Measurements from ENCODE around the gene MAG. TPM values are rescaled to one million over a fixed set of nuclear protein-coding genes. Genes with fewer than 3 reads are reported as not detected.

Gene MAG
- total and polyA plus RNA-seq, 2 of the 13 experiments (the other 11 are each of a cell fraction or from before 2014, with no cell fraction given): 0.20 to 1.3 TPM

GRCh38 chr19:35254341-35255297, 37.3 kb upstream of the MAG start:
- ChIA-PET POLR2A (interaction anchor here (1.9 kb wide), 1 partner anchor 11 kb away, joined by 19 read pairs; no protein-coding TSS in a partner anchor), CTCF (ENCODE audit: low intra/inter-chr PET ratio, low total read pairs) (no interaction called here)
- Histone ChIP-seq H3K4me2 (ENCODE audit: low read depth, low read length) (no peak overlapping the region), H3K27me3 (ENCODE audit: control insufficient read depth in 1 of 2, insufficient read depth in 2 of 2, low read length in 2 of 2) (no peaks in the 10 kb centered on the region), H2AFZ (ENCODE audit: low read length) (no peak overlapping the region), H3K9me3 (ENCODE audit: low read length) (no peaks in the 10 kb centered on the region), H3K4me1 (ENCODE audit: insufficient read depth, low read length) (peaks cover 57% of the 10 kb centered on the region), H3K27ac (ENCODE audit: extremely low read length, insufficient read depth, low read length) (peak overlapping the region; percentile 29), H3K9ac (ENCODE audit: insufficient read depth, low read depth, low read length) (no peak overlapping the region), H4K20me1 (ENCODE audit: insufficient read depth, low read length) (peaks cover 3% of the 10 kb centered on the region; the same call in 1 of the 2 replicates), H3K36me3 (replicated peaks in 1 of 2; ENCODE audit: control insufficient read depth in 1 of 2, insufficient read depth in 2 of 2, low read length in 2 of 2) (peaks cover 11 to 50% of the 10 kb centered on the region in 2 experiments; a peak in 4 of 5 replicates), H3K4me3 (replicated peaks in 1 of 3; ENCODE audit: insufficient read depth in 1 of 3, low read depth in 2 of 3, low read length in 3 of 3) (no peak overlapping the region), H3K79me2 (ENCODE audit: insufficient read depth, low read length) (peaks cover 17% of the 10 kb centered on the region)
- no TSS peak for BruUV-seq (replicated peaks)
- intact Hi-C loops (cut with micrococcal nuclease; ENCODE audit: unreplicated experiment): no loop called here
- DNase-seq (ENCODE audit: low spot score) (no peak), ATAC-seq (no peak), FAIRE-seq (no peak)
- 0 out of 2 replicates have a peak, but pooled peaks have one; percentile 3 for TF ChIP-seq THAP9 (CRISPR knock-in tag; IDR thresholded peaks at IDR 0.05; ENCODE audit: borderline replicate concordance)
- TF ChIP-seq YY1 (IDR thresholded peaks at IDR 0.05; ENCODE audit: insufficient read depth, insufficient replicate concordance, low read depth, low read length): no peak
- 0 out of 2 replicates have a peak, but pooled peaks have one; percentile 54 for TF ChIP-seq NKX3-1 (CRISPR knock-in tag; IDR thresholded peaks at IDR 0.05)
- peak; percentile 28 for TF ChIP-seq ZNF460 (CRISPR knock-in tag; IDR thresholded peaks at IDR 0.05; ENCODE audit: borderline replicate concordance)
- 98% methylated on average over 17 of the region's 17 CpGs for WGBS (ENCODE audit: low lambda C conversion rate)
- in situ Hi-C loops (cut with HindIII; ENCODE audit: extremely low pct_ligation_motif_present, low pct_unique_long_range_greater_than_20kb): no loop called here
